HepG2 (cell line): ENCODE data around the gene EEF1AKMT3. TPM values are rescaled to one million over a fixed set of nuclear protein-coding genes. Genes with fewer than 3 reads are reported as not detected.
A peak's percentile ranks its signal among the peaks of the same experiment; 100 is the strongest.

Experiments used
- AHDC1 ChIP-seq: sonication (generic); formaldehyde crosslinking; IDR thresholded peaks from 2 replicates; pipeline ENCODE4 v1.5.1; 2020; ENCODE audit warnings: mild to moderate bottlenecking, missing genetic modification reagents, borderline replicate concordance
- AKAP8 ChIP-seq: sonication (generic); formaldehyde crosslinking; IDR thresholded peaks from 2 replicates; pipeline ENCODE4 v1.5.1; 2020; ENCODE audit warnings: mild to moderate bottlenecking, missing genetic modification reagents
- MAFK ChIP-seq, 2 experiments: IDR thresholded peaks in 1 of 2; conservative IDR thresholded peaks in 1 of 2; 2 replicates each; pipeline ENCODE4 v1.6.1; 2011; ENCODE audit warnings: improper control_type of control experiment in 2 of 2, low read length in 2 of 2
- YEATS2 ChIP-seq: sonication (generic); formaldehyde crosslinking; IDR thresholded peaks from 2 replicates; pipeline ENCODE4 v1.4.0; 2020; ENCODE audit warnings: missing genetic modification reagents, borderline replicate concordance
- ZNF3 ChIP-seq: IDR thresholded peaks from 2 replicates; pipeline ENCODE4 v1.7.0; 2017; ENCODE audit warnings: inconsistent platforms
- polyA plus RNA-seq, 8 experiments: library from polyadenylated mRNA; depleted of rRNA in 3 of 8; stranded (reverse) in 7 of 8; unstranded in 1 of 8; fragments of >200 nt; fragmentation: Illumina TruSeq in 4 of 8; extraction: Trizol in 4 of 8; gene quantifications; 2 replicates each; pipeline versions ENCODE4 v1.2.1 to v1.2.3, GENCODE V29; 2011 to 2016; ENCODE audit warnings: low read depth in 4 of 8, missing spikeins in 1 of 8, mixed read lengths in 1 of 8; ENCODE audit not compliant: insufficient read depth in 1 of 8
- total RNA-seq, 5 experiments: library from RNA; depleted of rRNA; stranded (reverse); fragments of >200 nt; fragmentation: Illumina TruSeq; extraction: Trizol; gene quantifications; 2 replicates each; pipeline ENCODE4 v1.2.3, GENCODE V29; 2016; ENCODE audit warnings: low read depth in 1 of 5
- TF ChIP-seq, protein P1 (sequence below): sonication (generic); formaldehyde crosslinking; IDR thresholded peaks from one replicate; pipeline ENCODE4 v1.5.1; 2020; ENCODE audit warnings: mild to moderate bottlenecking, missing genetic modification reagents; ENCODE audit errors: not compliant biosample characterization
- TF ChIP-seq, protein P2 (sequence below): sonication (generic); formaldehyde crosslinking; IDR thresholded peaks from 2 replicates; pipeline ENCODE4 v1.4.0; 2020; ENCODE audit warnings: missing genetic modification reagents

Gene EEF1AKMT3
- total and polyA plus RNA-seq, 2 of the 13 experiments (the other 11 are each of a cell fraction or from before 2014, with no cell fraction given), result 4.7 to 11.4 TPM

- TF ChIP-seq, protein P1, sequence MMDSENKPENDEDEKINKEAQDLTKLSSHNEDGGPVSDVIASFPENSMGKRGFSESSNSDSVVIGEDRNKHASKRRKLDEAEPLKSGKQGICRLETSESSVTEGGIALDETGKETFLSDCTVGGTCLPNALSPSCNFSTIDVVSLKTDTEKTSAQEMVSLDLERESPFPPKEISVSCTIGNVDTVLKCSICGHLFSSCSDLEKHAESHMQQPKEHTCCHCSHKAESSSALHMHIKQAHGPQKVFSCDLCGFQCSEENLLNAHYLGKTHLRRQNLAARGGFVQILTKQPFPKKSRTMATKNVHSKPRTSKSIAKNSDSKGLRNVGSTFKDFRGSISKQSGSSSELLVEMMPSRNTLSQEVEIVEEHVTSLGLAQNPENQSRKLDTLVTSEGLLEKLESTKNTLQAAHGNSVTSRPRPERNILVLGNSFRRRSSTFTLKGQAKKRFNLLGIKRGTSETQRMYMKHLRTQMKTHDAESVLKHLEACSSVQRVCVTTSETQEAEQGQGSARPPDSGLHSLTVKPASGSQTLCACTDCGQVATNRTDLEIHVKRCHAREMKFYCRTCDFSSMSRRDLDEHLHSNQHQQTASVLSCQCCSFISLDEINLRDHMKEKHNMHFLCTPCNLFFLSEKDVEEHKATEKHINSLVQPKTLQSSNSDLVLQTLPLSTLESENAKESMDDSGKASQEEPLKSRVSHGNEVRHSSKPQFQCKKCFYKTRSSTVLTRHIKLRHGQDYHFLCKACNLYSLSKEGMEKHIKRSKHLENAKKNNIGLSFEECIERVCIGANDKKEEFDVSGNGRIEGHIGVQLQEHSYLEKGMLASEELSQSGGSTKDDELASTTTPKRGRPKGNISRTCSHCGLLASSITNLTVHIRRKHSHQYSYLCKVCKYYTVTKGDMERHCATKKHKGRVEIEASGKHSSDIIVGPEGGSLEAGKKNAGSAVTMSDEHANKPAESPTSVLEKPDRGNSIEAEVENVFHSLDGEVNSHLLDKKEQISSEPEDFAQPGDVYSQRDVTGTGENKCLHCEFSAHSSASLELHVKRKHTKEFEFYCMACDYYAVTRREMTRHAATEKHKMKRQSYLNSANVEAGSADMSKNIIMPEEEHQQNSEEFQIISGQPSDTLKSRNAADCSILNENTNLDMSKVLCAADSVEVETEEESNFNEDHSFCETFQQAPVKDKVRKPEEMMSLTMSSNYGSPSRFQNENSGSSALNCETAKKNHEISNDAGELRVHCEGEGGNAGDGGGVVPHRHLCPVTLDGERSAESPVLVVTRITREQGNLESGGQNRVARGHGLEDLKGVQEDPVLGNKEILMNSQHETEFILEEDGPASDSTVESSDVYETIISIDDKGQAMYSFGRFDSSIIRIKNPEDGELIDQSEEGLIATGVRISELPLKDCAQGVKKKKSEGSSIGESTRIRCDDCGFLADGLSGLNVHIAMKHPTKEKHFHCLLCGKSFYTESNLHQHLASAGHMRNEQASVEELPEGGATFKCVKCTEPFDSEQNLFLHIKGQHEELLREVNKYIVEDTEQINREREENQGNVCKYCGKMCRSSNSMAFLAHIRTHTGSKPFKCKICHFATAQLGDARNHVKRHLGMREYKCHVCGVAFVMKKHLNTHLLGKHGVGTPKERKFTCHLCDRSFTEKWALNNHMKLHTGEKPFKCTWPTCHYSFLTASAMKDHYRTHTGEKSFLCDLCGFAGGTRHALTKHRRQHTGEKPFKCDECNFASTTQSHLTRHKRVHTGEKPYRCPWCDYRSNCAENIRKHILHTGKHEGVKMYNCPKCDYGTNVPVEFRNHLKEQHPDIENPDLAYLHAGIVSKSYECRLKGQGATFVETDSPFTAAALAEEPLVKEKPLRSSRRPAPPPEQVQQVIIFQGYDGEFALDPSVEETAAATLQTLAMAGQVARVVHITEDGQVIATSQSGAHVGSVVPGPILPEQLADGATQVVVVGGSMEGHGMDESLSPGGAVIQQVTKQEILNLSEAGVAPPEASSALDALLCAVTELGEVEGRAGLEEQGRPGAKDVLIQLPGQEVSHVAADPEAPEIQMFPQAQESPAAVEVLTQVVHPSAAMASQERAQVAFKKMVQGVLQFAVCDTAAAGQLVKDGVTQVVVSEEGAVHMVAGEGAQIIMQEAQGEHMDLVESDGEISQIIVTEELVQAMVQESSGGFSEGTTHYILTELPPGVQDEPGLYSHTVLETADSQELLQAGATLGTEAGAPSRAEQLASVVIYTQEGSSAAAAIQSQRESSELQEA (CRISPR knock-in tag), result no peak
- TF ChIP-seq YEATS2 (no peak), AKAP8 (CRISPR knock-in tag) (no peak), AHDC1 (CRISPR knock-in tag) (0 out of 2 replicates have a peak, but pooled peaks have one; percentile 24), MAFK (conservative IDR thresholded peaks at IDR 0.05 in 1 of 2, IDR thresholded peaks at IDR 0.05 in 1 of 2; ENCODE audit: low read length in 2 of 2) (no peak), ZNF3 (CRISPR knock-in tag) (no peak)
- TF ChIP-seq, protein P2, sequence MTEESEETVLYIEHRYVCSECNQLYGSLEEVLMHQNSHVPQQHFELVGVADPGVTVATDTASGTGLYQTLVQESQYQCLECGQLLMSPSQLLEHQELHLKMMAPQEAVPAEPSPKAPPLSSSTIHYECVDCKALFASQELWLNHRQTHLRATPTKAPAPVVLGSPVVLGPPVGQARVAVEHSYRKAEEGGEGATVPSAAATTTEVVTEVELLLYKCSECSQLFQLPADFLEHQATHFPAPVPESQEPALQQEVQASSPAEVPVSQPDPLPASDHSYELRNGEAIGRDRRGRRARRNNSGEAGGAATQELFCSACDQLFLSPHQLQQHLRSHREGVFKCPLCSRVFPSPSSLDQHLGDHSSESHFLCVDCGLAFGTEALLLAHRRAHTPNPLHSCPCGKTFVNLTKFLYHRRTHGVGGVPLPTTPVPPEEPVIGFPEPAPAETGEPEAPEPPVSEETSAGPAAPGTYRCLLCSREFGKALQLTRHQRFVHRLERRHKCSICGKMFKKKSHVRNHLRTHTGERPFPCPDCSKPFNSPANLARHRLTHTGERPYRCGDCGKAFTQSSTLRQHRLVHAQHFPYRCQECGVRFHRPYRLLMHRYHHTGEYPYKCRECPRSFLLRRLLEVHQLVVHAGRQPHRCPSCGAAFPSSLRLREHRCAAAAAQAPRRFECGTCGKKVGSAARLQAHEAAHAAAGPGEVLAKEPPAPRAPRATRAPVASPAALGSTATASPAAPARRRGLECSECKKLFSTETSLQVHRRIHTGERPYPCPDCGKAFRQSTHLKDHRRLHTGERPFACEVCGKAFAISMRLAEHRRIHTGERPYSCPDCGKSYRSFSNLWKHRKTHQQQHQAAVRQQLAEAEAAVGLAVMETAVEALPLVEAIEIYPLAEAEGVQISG (CRISPR knock-in tag), result peak; percentile 61
Measured at GRCh38 chr12:57765003-57765697, 7.3 kb upstream of the EEF1AKMT3 start (continued).
